ENCODE measurements around the gene RSBN1L. TPM values are rescaled to one million over a fixed set of nuclear protein-coding genes. Genes with fewer than 3 reads are reported as not detected.

Gene RSBN1L
- total RNA-seq, 2 experiments from 2014 or later: 18.5 to 21.1 TPM

DNA sequence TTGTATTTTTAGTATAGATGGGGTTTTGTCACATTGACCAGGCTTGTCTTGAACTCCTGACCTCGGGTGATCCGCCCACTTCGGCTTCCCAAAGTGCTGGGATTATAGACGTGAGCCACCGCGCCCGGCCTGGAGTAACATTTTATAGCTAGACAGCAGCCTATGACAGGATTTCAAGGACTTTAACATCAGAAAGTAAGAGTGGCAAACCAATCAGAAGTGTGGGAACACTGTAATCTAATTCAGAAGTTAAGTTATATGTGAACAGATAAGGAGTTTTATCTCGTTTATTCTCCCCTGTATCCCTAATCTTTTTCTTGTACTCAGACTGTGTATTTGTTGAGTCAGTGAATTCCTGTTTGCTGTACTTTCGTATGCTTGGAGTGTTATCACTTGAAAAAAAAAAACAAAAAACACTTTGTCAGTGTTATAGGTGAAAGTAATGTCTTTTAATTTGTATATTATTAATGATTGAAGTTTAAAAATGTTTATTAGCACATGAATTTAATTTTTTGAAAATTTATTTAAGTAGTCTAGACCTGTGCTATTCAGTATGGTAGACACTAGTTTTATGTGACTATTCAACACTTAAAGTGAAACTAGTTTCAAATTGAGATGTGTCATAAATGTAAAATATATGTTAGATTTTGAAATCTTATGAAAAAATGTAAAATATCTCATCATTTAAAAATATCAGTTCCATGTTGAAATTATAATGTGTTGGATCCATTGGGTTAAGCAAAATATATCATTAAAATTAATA, 38.6 kb downstream of the RSBN1L start:
- H3K27me3 Mint-ChIP-seq: no peaks in the 10 kb centered on the region
- H3K36me3 Mint-ChIP-seq: peaks cover 10% of the 10 kb centered on the region
- intact Hi-C loops (cut with micrococcal nuclease): loop anchor here (5.0 kb wide), 1 partner anchor 38 kb away; the partner anchor contains the start of gene RSBN1L
- H3K4me1 Mint-ChIP-seq (ENCODE audit: low read depth): peaks cover 32% of the 10 kb centered on the region
- H3K4me3 Mint-ChIP-seq: no peak overlapping the region
- CTCF ChIA-PET: no interaction called here
- no peak for DNase-seq
- no peaks in the 10 kb centered on the region for H3K9me3 Mint-ChIP-seq
- no peak overlapping the region for H3K27ac Mint-ChIP-seq
- POLR2A ChIA-PET: no interaction called here

DNA sequence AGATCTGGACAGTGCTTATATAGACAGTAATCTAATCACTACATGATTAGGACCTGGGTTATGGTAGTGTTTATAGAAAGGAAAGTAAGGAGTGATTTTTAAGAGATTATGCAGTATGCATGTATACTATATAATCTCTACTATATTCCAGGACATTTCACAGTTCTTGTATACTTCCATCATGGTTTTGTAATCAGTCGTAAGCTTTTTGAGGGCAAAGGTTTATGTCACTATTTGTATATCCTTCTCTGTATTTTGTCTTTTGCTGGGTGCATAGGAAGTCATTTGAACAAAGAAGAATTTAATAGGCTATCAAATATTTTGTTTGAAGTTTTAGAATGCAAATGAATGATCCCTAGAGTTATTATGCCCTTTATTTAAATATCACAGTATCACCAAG, 39.2 kb downstream of the RSBN1L start:
- Mint-ChIP-seq H3K4me1 (ENCODE audit: low read depth) (peaks cover 27% of the 10 kb centered on the region), H3K27ac (no peak overlapping the region), H3K27me3 (no peaks in the 10 kb centered on the region), H3K36me3 (peaks cover 10% of the 10 kb centered on the region), H3K4me3 (no peak overlapping the region), H3K9me3 (no peaks in the 10 kb centered on the region)
- CTCF ChIA-PET: no interaction called here
- POLR2A ChIA-PET: no interaction called here
- intact Hi-C loops (cut with micrococcal nuclease): no loop called here
- no peak for DNase-seq

DNA sequence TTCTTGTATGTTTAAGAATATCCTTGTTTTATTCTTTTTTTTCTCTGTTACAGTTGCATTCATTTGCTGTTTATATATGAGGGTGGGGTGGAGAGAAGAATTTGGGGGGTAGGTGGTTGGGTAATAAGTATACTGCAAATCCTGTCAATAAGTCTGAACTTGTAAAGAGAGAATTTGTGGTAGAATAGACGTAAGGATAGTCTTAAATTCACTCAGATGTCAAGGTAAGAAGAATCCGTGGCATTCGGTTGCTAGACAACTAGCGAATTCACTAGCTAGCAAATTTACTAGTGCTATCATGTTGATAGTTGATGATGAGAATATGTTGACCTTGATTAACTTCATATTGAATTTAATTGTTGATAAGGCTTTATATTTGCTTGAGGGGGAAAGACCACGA, 40.7 kb downstream of the RSBN1L start:
- Mint-ChIP-seq H3K4me3 (no peak overlapping the region), H3K27ac (no peak overlapping the region), H3K9me3 (no peaks in the 10 kb centered on the region), H3K4me1 (ENCODE audit: low read depth) (peaks cover 15% of the 10 kb centered on the region), H3K36me3 (peaks cover 12% of the 10 kb centered on the region), H3K27me3 (no peaks in the 10 kb centered on the region)
- CTCF ChIA-PET: interaction anchor here (1.5 kb wide), 1 partner anchor 23 kb away, joined by 6 read pairs; no protein-coding TSS in a partner anchor
- intact Hi-C loops (cut with micrococcal nuclease): no loop called here
- no peak for DNase-seq
- POLR2A ChIA-PET: no interaction called here

DNA sequence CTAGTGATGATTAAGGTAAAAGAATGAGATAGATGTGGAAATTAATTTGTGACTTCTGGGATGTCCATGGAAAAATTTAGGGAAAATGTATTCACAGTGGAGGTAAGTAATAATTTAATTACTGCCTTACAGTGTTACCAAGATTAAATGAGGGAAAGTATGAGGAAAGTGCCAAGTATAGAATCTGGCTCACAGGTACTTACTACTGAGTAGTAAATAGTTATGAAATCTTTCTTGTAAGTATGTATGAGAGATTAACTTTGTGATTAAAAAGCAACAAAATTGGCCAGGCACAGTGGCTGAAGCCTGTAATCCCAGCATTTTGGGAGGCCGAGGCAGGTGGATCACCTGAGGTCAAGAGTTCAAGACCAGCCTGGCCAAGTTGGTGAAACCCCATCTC, 42.1 kb downstream of the RSBN1L start:
- Mint-ChIP-seq H3K36me3 (peaks cover 15% of the 10 kb centered on the region), H3K4me1 (ENCODE audit: low read depth) (peaks cover 10% of the 10 kb centered on the region), H3K4me3 (no peak overlapping the region), H3K9me3 (no peaks in the 10 kb centered on the region), H3K27me3 (no peaks in the 10 kb centered on the region), H3K27ac (no peak overlapping the region)
- ChIA-PET CTCF (no interaction called here), POLR2A (no interaction called here)
- DNase-seq: no peak
- intact Hi-C loops (cut with micrococcal nuclease): no loop called here

DNA sequence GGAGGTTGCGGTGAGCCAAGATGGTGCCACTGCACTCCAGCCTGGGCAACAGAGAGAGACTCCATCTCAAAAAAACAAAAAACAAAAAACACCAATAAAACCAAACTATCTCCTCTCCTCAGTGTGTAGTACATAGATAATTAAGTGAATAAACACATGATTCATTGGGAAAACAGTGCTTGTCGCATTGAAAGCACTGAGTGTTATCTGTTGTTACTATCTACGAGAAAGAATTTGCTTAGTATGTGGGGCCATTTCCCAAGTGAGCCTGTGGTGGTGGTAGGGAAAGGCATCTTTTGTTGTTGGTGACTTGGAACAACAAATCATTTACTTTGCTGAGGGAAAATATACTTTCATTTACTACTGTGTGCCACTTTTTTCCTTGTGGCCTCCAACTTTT, 42.6 kb downstream of the RSBN1L start:
- Mint-ChIP-seq H3K4me3 (no peak overlapping the region), H3K27ac (no peak overlapping the region), H3K4me1 (ENCODE audit: low read depth) (peaks cover 10% of the 10 kb centered on the region), H3K9me3 (no peaks in the 10 kb centered on the region), H3K36me3 (peaks cover 15% of the 10 kb centered on the region), H3K27me3 (no peaks in the 10 kb centered on the region)
- no peak for DNase-seq
- CTCF ChIA-PET: no interaction called here
- intact Hi-C loops (cut with micrococcal nuclease): no loop called here
- POLR2A ChIA-PET: no interaction called here

DNA sequence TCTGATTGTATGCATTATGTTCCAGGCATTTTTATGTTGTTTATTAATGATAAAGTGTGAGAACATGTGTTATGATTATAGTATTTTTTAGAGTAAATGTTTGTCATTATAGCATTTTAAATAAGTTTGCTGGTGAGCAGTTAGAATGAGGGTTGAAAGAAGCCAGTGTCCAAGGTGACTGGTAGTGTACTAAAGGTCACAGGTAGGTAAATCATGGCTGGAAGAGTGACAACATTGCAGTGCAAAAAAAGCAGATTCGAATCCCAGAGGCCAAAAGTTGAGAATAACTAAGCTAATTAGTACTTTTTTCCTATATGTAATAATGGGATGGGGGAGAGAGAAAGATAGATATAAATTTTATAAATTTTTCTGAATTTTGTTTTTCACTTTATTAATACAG, 44.0 kb downstream of the RSBN1L start:
- Mint-ChIP-seq H3K27me3 (no peaks in the 10 kb centered on the region), H3K36me3 (peaks cover 15% of the 10 kb centered on the region), H3K27ac (no peak overlapping the region), H3K4me3 (no peak overlapping the region), H3K4me1 (ENCODE audit: low read depth) (peaks cover 5% of the 10 kb centered on the region), H3K9me3 (no peaks in the 10 kb centered on the region)
- ChIA-PET POLR2A (no interaction called here), CTCF (interaction anchor here (1.1 kb wide), 1 partner anchor 89 kb away, joined by 4 read pairs; no protein-coding TSS in a partner anchor)
- intact Hi-C loops (cut with micrococcal nuclease): loop anchor here (1.0 kb wide), 1 partner anchor 15 kb away; no protein-coding TSS in a partner anchor
- DNase-seq: no peak

DNA sequence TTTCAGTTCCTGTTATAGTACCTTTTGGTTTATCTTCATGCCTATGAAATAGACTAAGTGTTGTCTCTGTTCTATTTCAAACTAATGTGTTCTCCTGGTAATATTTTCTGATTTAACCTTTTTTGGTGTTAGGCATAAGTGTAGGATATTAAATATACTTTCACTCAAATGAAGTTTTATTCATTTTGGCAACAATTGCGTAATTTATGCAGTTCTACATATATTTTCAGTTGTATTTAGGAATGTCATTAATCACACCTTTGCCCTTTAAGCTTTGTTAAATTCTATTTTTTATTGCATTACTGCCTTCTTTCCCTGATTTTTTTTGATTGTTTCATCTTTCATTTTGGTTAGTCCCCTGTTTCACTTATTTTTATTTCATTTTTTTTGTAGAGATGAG, 47.3 kb downstream of the RSBN1L start:
- CTCF ChIA-PET: no interaction called here
- H3K4me1 Mint-ChIP-seq (ENCODE audit: low read depth): peaks cover 5% of the 10 kb centered on the region
- H3K27ac Mint-ChIP-seq: no peak overlapping the region
- H3K9me3 Mint-ChIP-seq: no peaks in the 10 kb centered on the region
- peaks cover 7% of the 10 kb centered on the region for H3K36me3 Mint-ChIP-seq
- no peaks in the 10 kb centered on the region for H3K27me3 Mint-ChIP-seq
- no peak for DNase-seq
- no peak overlapping the region for H3K4me3 Mint-ChIP-seq
- POLR2A ChIA-PET: no interaction called here
- intact Hi-C loops (cut with micrococcal nuclease): no loop called here

DNA sequence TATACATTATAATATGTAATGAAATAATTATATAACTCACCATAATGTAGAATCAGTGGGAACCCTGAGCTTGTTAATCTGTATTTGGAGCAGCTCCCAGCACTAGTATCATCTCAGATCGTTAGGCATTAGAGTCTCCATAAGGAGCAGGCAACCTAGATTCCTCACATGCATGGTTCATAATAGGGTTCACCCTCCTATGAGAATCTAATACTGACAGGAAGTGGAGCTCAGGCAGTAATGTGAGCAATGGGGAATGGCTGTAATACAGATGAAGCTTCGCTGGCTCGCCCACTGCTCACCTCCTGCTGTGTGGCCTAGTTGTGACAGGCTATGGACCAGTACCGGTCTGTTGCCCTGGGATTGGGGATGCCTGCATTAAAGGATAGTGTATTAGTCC, 49.5 kb downstream of the RSBN1L start:
- H3K4me1 Mint-ChIP-seq (ENCODE audit: low read depth): peaks cover 15% of the 10 kb centered on the region
- no peaks in the 10 kb centered on the region for H3K9me3 Mint-ChIP-seq
- H3K36me3 Mint-ChIP-seq: peaks cover 12% of the 10 kb centered on the region
- no peak overlapping the region for H3K4me3 Mint-ChIP-seq
- H3K27me3 Mint-ChIP-seq: no peaks in the 10 kb centered on the region
- ChIA-PET CTCF (interaction anchor here (1.4 kb wide), 1 partner anchor 94 kb away, joined by 3 read pairs; no protein-coding TSS in a partner anchor), POLR2A (no interaction called here)
- H3K27ac Mint-ChIP-seq: no peak overlapping the region
- no peak for DNase-seq
- intact Hi-C loops (cut with micrococcal nuclease): no loop called here

DNA sequence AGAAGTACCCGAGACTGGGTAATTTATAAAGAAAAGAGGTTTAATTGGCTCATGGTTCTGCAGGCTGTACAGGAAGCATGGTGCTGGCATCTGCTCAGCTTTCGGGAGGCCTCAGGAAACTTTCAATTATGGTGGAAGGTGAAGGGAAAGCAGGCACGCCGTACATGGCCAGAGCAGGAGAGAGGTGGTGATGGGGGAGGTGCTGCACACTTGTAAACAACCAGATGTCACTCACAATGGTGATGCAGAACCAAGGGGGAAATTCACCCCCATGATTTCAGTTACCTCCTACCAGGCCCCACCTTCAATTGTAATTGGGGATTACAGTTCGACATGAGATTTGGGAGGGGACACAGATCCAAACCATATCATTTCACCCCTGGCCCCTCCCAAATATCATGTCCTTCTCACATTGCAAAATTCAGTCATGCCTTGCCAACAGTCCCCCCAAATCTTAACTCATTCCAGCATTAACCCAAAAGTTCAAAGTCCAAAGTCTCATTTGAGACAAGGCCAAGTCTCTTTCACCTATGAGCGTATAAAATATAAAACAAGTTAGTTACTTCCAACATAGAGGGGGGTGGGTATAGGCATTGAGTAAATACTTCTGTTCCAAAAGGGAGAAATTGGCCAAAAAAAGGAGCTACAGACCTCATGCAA, 50.0 kb downstream of the RSBN1L start:
- Mint-ChIP-seq H3K27me3 (no peaks in the 10 kb centered on the region), H3K4me3 (no peak overlapping the region), H3K27ac (no peak overlapping the region), H3K9me3 (no peaks in the 10 kb centered on the region), H3K4me1 (ENCODE audit: low read depth) (peaks cover 18% of the 10 kb centered on the region), H3K36me3 (peaks cover 15% of the 10 kb centered on the region)
- no peak for DNase-seq
- POLR2A ChIA-PET: no interaction called here
- intact Hi-C loops (cut with micrococcal nuclease): no loop called here
- CTCF ChIA-PET: interaction anchor here (1.4 kb wide), 1 partner anchor 95 kb away, joined by 3 read pairs; no protein-coding TSS in a partner anchor

DNA sequence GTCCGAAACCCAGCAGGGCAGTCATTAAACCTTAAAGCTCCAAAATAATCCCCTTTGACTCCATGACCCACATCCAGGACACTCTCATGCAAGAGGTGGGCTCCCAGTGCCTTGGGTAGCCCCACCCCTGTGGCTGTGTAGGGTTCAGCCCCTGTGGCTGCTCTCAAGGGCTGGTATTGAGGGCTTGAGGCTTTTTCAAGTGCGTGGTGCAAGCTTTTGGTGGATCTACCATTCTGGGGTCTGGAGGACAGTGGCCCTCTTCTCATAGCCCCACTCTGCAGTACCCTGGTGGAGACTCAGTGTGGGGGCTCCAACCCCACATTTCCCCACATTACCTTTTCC, 50.5 kb downstream of the RSBN1L start:
- intact Hi-C loops (cut with micrococcal nuclease): no loop called here
- Mint-ChIP-seq H3K4me1 (ENCODE audit: low read depth) (peaks cover 22% of the 10 kb centered on the region), H3K36me3 (peaks cover 15% of the 10 kb centered on the region), H3K27me3 (no peaks in the 10 kb centered on the region), H3K27ac (no peak overlapping the region), H3K4me3 (no peak overlapping the region), H3K9me3 (no peaks in the 10 kb centered on the region)
- POLR2A ChIA-PET: no interaction called here
- CTCF ChIA-PET: interaction anchor here (1.4 kb wide), 1 partner anchor 95 kb away, joined by 3 read pairs; no protein-coding TSS in a partner anchor
- DNase-seq: no peak

DNA sequence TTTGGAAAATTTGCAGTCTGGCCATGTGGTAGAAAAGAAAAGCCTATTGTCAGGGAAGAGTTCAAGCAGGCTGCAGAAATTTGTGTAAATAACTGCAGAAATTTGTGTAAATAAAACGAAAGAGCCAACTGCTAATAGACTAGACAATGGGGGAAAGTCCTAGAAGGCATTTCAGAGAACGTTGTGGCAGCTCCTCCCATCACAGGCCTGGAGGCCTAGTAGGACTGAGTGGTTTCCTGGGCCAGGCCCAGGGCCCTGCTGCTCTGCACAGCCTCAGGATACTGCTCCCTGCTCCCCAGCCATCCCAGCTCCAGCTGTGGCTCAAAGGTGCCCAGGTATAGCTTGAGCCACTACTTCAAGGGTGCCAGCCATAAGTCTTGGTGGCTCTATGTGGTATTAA, 50.9 kb downstream of the RSBN1L start:
- H3K27me3 Mint-ChIP-seq: no peaks in the 10 kb centered on the region
- peaks cover 15% of the 10 kb centered on the region for H3K36me3 Mint-ChIP-seq
- H3K27ac Mint-ChIP-seq: no peak overlapping the region
- ChIA-PET CTCF (interaction anchor here (1.6 to 3.2 kb wide), 2 partner anchors 12 to 95 kb away, joined by 5 to 15 read pairs; no protein-coding TSS in a partner anchor), POLR2A (no interaction called here)
- intact Hi-C loops (cut with micrococcal nuclease): no loop called here
- no peak for DNase-seq
- peaks cover 25% of the 10 kb centered on the region for H3K4me1 Mint-ChIP-seq (ENCODE audit: low read depth)
- no peaks in the 10 kb centered on the region for H3K9me3 Mint-ChIP-seq
- no peak overlapping the region for H3K4me3 Mint-ChIP-seq

DNA sequence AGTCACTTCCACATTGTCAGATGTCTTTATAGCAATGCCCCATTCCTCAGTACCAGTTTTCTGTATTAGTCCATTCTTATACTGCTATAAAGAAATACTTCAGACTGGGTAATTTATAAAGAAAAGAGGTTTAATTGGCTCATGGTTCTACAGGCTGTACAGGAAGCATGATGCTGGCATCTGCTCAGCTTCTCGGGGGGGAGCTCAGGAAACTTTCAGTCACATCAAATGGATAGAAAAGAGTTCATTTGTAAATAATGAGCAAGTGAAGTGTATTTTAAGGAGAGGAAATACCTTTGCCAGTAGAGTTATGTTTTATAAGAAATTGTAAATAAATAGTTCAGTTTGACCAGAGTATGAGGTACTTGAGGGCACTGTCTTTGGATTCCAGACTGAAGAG, 51.5 kb downstream of the RSBN1L start:
- POLR2A ChIA-PET: interaction anchor here (0.5 kb wide), 1 partner anchor 39 kb away, joined by 3 read pairs; no protein-coding TSS in a partner anchor
- H3K4me3 Mint-ChIP-seq: no peak overlapping the region
- H3K27ac Mint-ChIP-seq: no peak overlapping the region
- DNase-seq: no peak
- H3K36me3 Mint-ChIP-seq: peaks cover 14% of the 10 kb centered on the region
- H3K27me3 Mint-ChIP-seq: no peaks in the 10 kb centered on the region
- H3K9me3 Mint-ChIP-seq: no peaks in the 10 kb centered on the region
- H3K4me1 Mint-ChIP-seq (ENCODE audit: low read depth): peaks cover 30% of the 10 kb centered on the region
- intact Hi-C loops (cut with micrococcal nuclease): no loop called here
- CTCF ChIA-PET: interaction anchor here (1.6 to 3.2 kb wide), 2 partner anchors 11 to 96 kb away, joined by 5 to 15 read pairs; no protein-coding TSS in a partner anchor
